Smooth muscle cell (in vitro differentiated cells): ENCODE results near the gene ACAN. TPM values are rescaled to one million over a fixed set of nuclear protein-coding genes. Genes with fewer than 3 reads are reported as not detected.

Source experiments
- DNase-seq: peaks from one replicate; lab custom pipeline; 2025; ENCODE audit not compliant: unreplicated experiment; lab: John Stamatoyannopoulos, UW
- H2AFZ ChIP-seq: fragments of 200-600 bp; sonication (generic); 2 replicates; pipeline ENCODE4 v1.6.0; 2016; ENCODE audit warnings: antibody characterized with exemption, low read depth, mild to moderate bottlenecking
- H3F3A ChIP-seq: fragments of 200-600 bp; sonication (generic); 2 replicates; pipeline ENCODE4 v1.6.0; 2017; ENCODE audit warnings: antibody characterized with exemption, low read depth
- H3K27ac ChIP-seq: fragments of 200-600 bp; sonication (generic); 2 replicates; pipeline ENCODE4 v1.5.1; 2016; ENCODE audit warnings: low read depth, mild to moderate bottlenecking
- H3K27me3 ChIP-seq: fragments of 200-600 bp; sonication (generic); 2 replicates; pipeline ENCODE4 v1.6.1; 2016; ENCODE audit warnings: low read depth, mild to moderate bottlenecking
- H3K36me3 ChIP-seq: fragments of 200-600 bp; sonication (generic); 2 replicates; pipeline ENCODE4 v1.5.1; 2016; ENCODE audit warnings: low read depth
- H3K4me1 ChIP-seq: fragments of 200-600 bp; sonication (generic); 2 replicates; pipeline ENCODE4 v1.5.1; 2016; ENCODE audit warnings: low read depth
- H3K4me2 ChIP-seq: fragments of 200-600 bp; sonication (generic); 2 replicates; pipeline ENCODE4 v1.6.0; 2016; ENCODE audit warnings: mild to moderate bottlenecking
- H3K4me3 ChIP-seq: fragments of 200-600 bp; sonication (generic); 2 replicates; pipeline ENCODE4 v1.5.1; 2016; ENCODE audit warnings: mild to moderate bottlenecking
- H3K79me2 ChIP-seq: fragments of 200-600 bp; sonication (generic); 2 replicates; pipeline ENCODE4 v1.6.0; 2016; ENCODE audit warnings: low read depth, mild to moderate bottlenecking
- H3K9ac ChIP-seq: fragments of 200-600 bp; sonication (generic); 2 replicates; pipeline ENCODE4 v1.6.0; 2016; ENCODE audit warnings: low read depth
- H3K9me3 ChIP-seq: fragments of 200-600 bp; sonication (generic); replicated peaks from 2 replicates; pipeline ENCODE4 v1.5.1; 2016; ENCODE audit warnings: low read depth
- H4K20me1 ChIP-seq: fragments of 200-600 bp; sonication (generic); 2 replicates; pipeline ENCODE4 v1.6.0; 2016; ENCODE audit warnings: low read depth
- WGBS: methylation state at CpG from one replicate; pipeline ENCODE4 v1.1.7; 2016; ENCODE audit warnings: low lambda C conversion rate; 5-methylcytosine and 5-hydroxymethylcytosine counted together
- polyA plus RNA-seq: library from polyadenylated mRNA; unstranded; fragments of >200 nt; fragmentation: Nextera tagmentation; extraction: Ambion mirVana; gene quantifications from 2 replicates; pipeline ENCODE4 v1.2.1, GENCODE V29; 2016
- total RNA-seq: library from RNA; depleted of rRNA; stranded (reverse); fragments of >200 nt; gene quantifications from 2 replicates; pipeline ENCODE4 v1.2.3, GENCODE V29; 2014
- TF ChIP-seq, protein P1 (sequence below): fragments of 200-600 bp; sonication (generic); IDR thresholded peaks from 2 replicates; pipeline ENCODE4 v1.5.1; 2017; ENCODE audit warnings: borderline replicate concordance, mild to moderate bottlenecking, antibody characterized with exemption; ENCODE audit not compliant: insufficient read depth, poor library complexity, severe bottlenecking

ACAN gene
- total and polyA plus RNA-seq, 2 experiments from 2014 or later: not detected

DNA sequence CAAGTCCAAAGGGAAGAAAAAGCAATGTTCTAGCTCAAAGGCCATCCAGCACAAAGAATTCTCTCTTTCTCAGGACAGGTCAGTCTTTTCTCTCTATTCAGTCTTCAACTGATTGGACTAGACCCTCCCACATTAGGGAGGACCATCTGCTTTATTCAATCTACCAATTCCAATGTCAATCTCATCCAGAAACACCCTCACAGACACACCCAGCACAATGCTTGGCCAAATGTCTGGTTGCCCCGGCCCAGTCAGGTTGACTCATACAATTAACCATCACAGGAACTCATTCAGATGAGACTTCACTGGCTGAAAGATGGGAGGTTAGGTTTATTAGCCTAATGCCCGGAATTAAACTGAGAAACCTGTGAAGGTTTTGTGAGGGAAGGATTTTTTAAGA, 32.4 kb downstream of the ACAN start:
- H3K79me2 ChIP-seq: no peaks in the 10 kb centered on the region
- H3K36me3 ChIP-seq: no peaks in the 10 kb centered on the region
- H4K20me1 ChIP-seq: no peaks in the 10 kb centered on the region
- no peaks in the 10 kb centered on the region for H3K27me3 ChIP-seq
- WGBS: 57% methylated on average over 2 of the region's 2 CpGs
- H3F3A ChIP-seq: no peaks in the 10 kb centered on the region
- DNase-seq: no peak
- no peak overlapping the region for H3K27ac ChIP-seq
- no peaks in the 10 kb centered on the region for H3K4me1 ChIP-seq
- no peak overlapping the region for H2AFZ ChIP-seq
- H3K9ac ChIP-seq: no peak overlapping the region
- no peak overlapping the region for H3K4me2 ChIP-seq
- no peak overlapping the region for H3K4me3 ChIP-seq
- TF ChIP-seq, protein P1, sequence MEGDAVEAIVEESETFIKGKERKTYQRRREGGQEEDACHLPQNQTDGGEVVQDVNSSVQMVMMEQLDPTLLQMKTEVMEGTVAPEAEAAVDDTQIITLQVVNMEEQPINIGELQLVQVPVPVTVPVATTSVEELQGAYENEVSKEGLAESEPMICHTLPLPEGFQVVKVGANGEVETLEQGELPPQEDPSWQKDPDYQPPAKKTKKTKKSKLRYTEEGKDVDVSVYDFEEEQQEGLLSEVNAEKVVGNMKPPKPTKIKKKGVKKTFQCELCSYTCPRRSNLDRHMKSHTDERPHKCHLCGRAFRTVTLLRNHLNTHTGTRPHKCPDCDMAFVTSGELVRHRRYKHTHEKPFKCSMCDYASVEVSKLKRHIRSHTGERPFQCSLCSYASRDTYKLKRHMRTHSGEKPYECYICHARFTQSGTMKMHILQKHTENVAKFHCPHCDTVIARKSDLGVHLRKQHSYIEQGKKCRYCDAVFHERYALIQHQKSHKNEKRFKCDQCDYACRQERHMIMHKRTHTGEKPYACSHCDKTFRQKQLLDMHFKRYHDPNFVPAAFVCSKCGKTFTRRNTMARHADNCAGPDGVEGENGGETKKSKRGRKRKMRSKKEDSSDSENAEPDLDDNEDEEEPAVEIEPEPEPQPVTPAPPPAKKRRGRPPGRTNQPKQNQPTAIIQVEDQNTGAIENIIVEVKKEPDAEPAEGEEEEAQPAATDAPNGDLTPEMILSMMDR: no peak
- H3K9me3 ChIP-seq: no peaks in the 10 kb centered on the region

DNA sequence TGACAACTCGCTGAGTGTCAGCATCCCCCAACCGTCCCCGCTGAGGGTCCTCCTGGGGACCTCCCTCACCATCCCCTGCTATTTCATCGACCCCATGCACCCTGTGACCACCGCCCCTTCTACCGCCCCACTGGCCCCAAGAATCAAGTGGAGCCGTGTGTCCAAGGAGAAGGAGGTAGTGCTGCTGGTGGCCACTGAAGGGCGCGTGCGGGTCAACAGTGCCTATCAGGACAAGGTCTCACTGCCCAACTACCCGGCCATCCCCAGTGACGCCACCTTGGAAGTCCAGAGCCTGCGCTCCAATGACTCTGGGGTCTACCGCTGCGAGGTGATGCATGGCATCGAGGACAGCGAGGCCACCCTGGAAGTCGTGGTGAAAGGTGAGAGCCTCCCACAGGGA, 35.4 kb downstream of the ACAN start:
- Histone ChIP-seq H2AFZ (no peak overlapping the region), H3K4me1 (no peaks in the 10 kb centered on the region), H3K9me3 (no peaks in the 10 kb centered on the region), H3K4me3 (no peak overlapping the region), H3K27ac (no peak overlapping the region), H3K9ac (no peak overlapping the region), H3F3A (no peaks in the 10 kb centered on the region), H3K36me3 (no peaks in the 10 kb centered on the region), H4K20me1 (no peaks in the 10 kb centered on the region), H3K79me2 (no peaks in the 10 kb centered on the region), H3K27me3 (no peaks in the 10 kb centered on the region), H3K4me2 (no peak overlapping the region)
- no peak for DNase-seq
- TF ChIP-seq, protein P1: no peak
- 89% methylated on average over 18 of the region's 18 CpGs for WGBS

DNA sequence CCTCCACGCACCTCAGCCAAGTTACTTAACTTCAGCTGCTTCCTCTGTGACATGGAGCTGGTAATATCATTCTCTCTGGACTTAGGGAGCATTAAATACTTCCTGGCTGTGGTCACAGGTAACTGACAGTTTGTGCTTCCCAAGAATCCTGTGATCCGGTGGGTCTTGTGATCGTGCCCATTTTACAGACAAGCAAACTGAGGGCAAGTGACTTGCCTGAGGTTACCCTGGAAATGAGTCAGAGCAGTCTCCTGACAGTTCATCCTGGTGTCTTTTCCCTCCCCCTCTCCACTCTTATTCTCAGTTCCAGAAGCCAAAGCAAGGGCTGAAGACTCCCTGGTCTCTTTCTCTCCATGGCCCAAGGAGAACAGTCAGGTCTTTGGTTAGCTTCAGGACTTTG, 35.9 kb downstream of the ACAN start:
- no peak for DNase-seq
- TF ChIP-seq, protein P1: no peak
- no peak overlapping the region for H3K4me2 ChIP-seq
- no peaks in the 10 kb centered on the region for H3K9me3 ChIP-seq
- H2AFZ ChIP-seq: no peak overlapping the region
- no peak overlapping the region for H3K4me3 ChIP-seq
- H3K4me1 ChIP-seq: no peaks in the 10 kb centered on the region
- no peaks in the 10 kb centered on the region for H3K79me2 ChIP-seq
- H3K9ac ChIP-seq: no peak overlapping the region
- H4K20me1 ChIP-seq: no peaks in the 10 kb centered on the region
- no peaks in the 10 kb centered on the region for H3F3A ChIP-seq
- no peaks in the 10 kb centered on the region for H3K36me3 ChIP-seq
- 81% methylated on average over 3 of the region's 3 CpGs for WGBS
- no peak overlapping the region for H3K27ac ChIP-seq
- no peaks in the 10 kb centered on the region for H3K27me3 ChIP-seq

DNA sequence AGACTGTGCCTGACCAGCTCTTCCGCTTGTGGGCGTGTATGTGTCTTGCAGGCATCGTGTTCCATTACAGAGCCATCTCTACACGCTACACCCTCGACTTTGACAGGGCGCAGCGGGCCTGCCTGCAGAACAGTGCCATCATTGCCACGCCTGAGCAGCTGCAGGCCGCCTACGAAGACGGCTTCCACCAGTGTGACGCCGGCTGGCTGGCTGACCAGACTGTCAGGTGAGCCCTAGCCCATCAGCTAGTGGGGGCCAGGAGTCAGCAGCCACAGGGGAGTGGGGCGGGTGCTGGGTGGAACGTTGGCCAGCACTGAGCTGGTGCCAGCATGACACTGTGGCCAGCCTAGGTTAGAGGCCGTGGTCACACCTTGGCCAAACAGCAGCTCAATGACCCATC, 36.7 kb downstream of the ACAN start:
- TF ChIP-seq, protein P1: no peak
- Histone ChIP-seq H3K9me3 (no peaks in the 10 kb centered on the region), H4K20me1 (no peaks in the 10 kb centered on the region), H3K9ac (no peak overlapping the region), H3F3A (no peaks in the 10 kb centered on the region), H3K27me3 (no peaks in the 10 kb centered on the region), H2AFZ (no peak overlapping the region), H3K4me3 (no peak overlapping the region), H3K4me2 (no peak overlapping the region), H3K27ac (no peak overlapping the region), H3K36me3 (no peaks in the 10 kb centered on the region), H3K79me2 (no peaks in the 10 kb centered on the region), H3K4me1 (no peaks in the 10 kb centered on the region)
- 95% methylated on average over 16 of the region's 16 CpGs for WGBS
- no peak for DNase-seq
